Ascending aorta (tissue), 2 donors: Measurements from ENCODE around the gene G0S2. TPM values are rescaled to one million over a fixed set of nuclear protein-coding genes. Genes with fewer than 3 reads are reported as not detected.
A peak's percentile ranks its signal among the peaks of the same experiment; 100 is the strongest.

Source experiments
- DNase-seq, 2 donors: peaks; one replicate each; pipeline ENCODE4 v3.0.0-alpha.2; 2019; ENCODE audit warnings: low spot score in 2 of 2
- H3K27ac ChIP-seq, 2 donors: fragments of 200-600 bp; sonication (generic); one replicate each; pipeline ENCODE4 v1.5.1; 2016 to 2017; ENCODE audit warnings: mild to moderate bottlenecking in 1 of 2
- H3K27me3 ChIP-seq: fragments of 200-600 bp; sonication (generic); one replicate; pipeline ENCODE4 v1.5.1; 2017
- H3K36me3 ChIP-seq, 2 donors: fragments of 200-600 bp; sonication (generic); one replicate each; pipeline ENCODE4 v1.5.1; 2016
- H3K4me1 ChIP-seq, 2 donors: fragments of 200-600 bp; sonication (generic); one replicate each; pipeline ENCODE4 v1.5.1; 2016 to 2017; ENCODE audit warnings: mild to moderate bottlenecking in 1 of 2
- H3K4me3 ChIP-seq, 2 donors: fragments of 200-600 bp; sonication (generic); one replicate each; pipeline ENCODE4 v1.5.1; 2016 to 2017; ENCODE audit warnings: mild to moderate bottlenecking in 1 of 2
- H3K9me3 ChIP-seq, 2 donors: fragments of 200-600 bp; sonication (generic); one replicate each; pipeline ENCODE4 v1.5.1; 2016
- CTCF ChIP-seq, 3 experiments: fragments of 200-600 bp in 2 of 3; fragments of 450-650 bp in 1 of 3; sonication (generic) in 2 of 3; IDR thresholded peaks; one replicate each; pipeline ENCODE4 v1.5.1; 2016 to 2019; ENCODE audit warnings: antibody characterized with exemption in 3 of 3, mild to moderate bottlenecking in 1 of 3, moderate library complexity in 1 of 3
- intact Hi-C: fragments of 100-400 bp; cut with DNase I; formaldehyde crosslinking; loops from one replicate; pipeline ENCODE4 v1.15.1; 2023
- total RNA-seq: library from RNA; depleted of rRNA; stranded (reverse); fragments of >200 nt; gene quantifications from one replicate; pipeline ENCODE4 v1.1.0, GENCODE V29; 2016

The G0S2 gene
- total RNA-seq, 1 donor from 2014 or later = 15.1 TPM

DNA sequence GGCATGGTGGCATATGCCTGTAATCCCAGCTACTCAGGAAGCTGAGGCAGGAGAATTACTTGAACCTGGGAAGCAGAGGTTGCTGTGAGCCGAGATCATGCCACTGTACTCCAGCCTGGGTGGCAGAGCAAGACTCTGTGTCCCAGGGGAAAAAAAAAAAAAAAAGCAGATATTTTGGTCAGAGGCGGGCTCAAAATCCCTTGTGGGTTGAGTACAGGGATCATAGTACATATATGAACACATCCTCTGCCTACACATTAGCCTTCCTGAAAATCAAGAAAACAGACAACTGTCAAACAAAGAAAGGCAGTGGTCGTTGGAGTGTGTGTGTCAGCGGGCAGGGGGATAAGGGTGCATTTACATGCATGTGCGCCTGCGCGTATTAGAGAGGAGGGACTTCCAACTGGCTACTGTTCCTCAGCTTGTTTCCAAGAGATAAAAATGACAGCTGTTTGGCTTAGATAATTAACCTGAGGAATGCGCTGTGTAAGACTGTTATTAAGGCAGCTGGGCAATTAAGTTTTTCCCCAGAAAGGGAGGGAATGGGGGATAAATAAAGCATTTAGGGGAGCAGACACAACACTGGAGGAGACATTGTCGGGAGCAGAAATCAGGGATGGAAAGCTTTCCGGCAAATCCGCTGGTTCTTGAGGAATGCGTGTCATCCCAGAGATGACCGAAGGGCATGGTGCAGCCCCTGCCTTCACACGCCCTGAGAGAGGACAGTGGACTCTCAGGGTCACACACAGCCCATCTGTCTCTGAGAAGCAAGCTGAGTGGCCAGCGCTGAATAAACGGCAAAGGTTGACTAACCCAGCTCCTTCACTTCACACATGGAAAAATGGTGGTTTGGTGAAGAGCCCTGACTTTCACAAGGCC lies 29.4 kb upstream of the G0S2 start:
- H3K9me3 ChIP-seq = no peaks in the 10 kb centered on the region
- intact Hi-C loops = no loop called here
- no peak overlapping the region for H3K27ac ChIP-seq
- no peaks in the 10 kb centered on the region for H3K27me3 ChIP-seq
- no peak for TF ChIP-seq CTCF (IDR thresholded peaks at IDR 0.05)
- no peak for DNase-seq
- H3K4me3 ChIP-seq = no peak overlapping the region
- H3K36me3 ChIP-seq = no peaks in the 10 kb centered on the region
- H3K4me1 ChIP-seq = peaks cover 4 to 27% of the 10 kb centered on the region in 2 donors

DNA sequence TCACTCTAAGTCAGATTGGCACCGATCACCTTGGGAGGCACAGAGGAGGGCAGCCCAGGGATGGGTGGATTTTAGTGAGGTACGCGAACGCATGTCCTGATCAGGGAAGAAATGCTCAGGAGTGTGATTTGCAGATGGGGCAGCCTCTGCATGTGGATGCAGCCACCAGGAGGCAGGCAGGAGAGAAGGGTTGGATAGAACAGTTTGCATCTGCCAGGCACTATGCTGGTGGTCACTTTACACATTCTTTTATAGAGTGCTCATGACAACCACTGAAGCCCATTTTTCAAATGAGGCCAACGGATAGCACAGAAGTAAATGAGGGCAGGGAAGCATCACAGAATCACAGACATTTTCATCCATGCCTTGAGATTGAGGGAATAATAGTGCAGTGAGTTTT lies 28.7 kb upstream of the G0S2 start:
- no peak overlapping the region for H3K4me3 ChIP-seq
- H3K4me1 ChIP-seq = peaks cover 4 to 26% of the 10 kb centered on the region in 2 donors
- no peaks in the 10 kb centered on the region for H3K27me3 ChIP-seq
- H3K36me3 ChIP-seq = no peaks in the 10 kb centered on the region
- H3K9me3 ChIP-seq = no peaks in the 10 kb centered on the region
- DNase-seq = no peak
- intact Hi-C loops = no loop called here
- no peak for TF ChIP-seq CTCF (IDR thresholded peaks at IDR 0.05)
- no peak overlapping the region for H3K27ac ChIP-seq

GRCh38 chr1:209647156-209647555 lies 28.1 kb upstream of the G0S2 start:
- no peak for DNase-seq
- no peaks in the 10 kb centered on the region for H3K36me3 ChIP-seq
- H3K27me3 ChIP-seq = no peaks in the 10 kb centered on the region
- no peaks in the 10 kb centered on the region for H3K9me3 ChIP-seq
- intact Hi-C loops = no loop called here
- H3K4me1 ChIP-seq = peaks cover 4 to 24% of the 10 kb centered on the region in 2 donors
- H3K4me3 ChIP-seq = no peak overlapping the region
- TF ChIP-seq CTCF (IDR thresholded peaks at IDR 0.05) = no peak
- no peak overlapping the region for H3K27ac ChIP-seq

- no peak overlapping the region for H3K4me3 ChIP-seq
- no peaks in the 10 kb centered on the region for H3K36me3 ChIP-seq
- intact Hi-C loops = no loop called here
- no peak for TF ChIP-seq CTCF (IDR thresholded peaks at IDR 0.05)
- H3K9me3 ChIP-seq = no peaks in the 10 kb centered on the region
- peak overlapping the region in 1 of 2 donors; percentile 56 for H3K27ac ChIP-seq
- H3K4me1 ChIP-seq = peaks cover 4 to 25% of the 10 kb centered on the region in 2 donors
- no peaks in the 10 kb centered on the region for H3K27me3 ChIP-seq
- no peak for DNase-seq
Measured at GRCh38 chr1:209648346-209648745, 26.9 kb upstream of the G0S2 start.

- H3K9me3 ChIP-seq = no peaks in the 10 kb centered on the region
- H3K36me3 ChIP-seq = no peaks in the 10 kb centered on the region
- intact Hi-C loops = no loop called here
- peaks cover under 1 to 24% of the 10 kb centered on the region in 2 donors for H3K4me1 ChIP-seq
- DNase-seq = no peak
- no peaks in the 10 kb centered on the region for H3K27me3 ChIP-seq
- TF ChIP-seq CTCF (IDR thresholded peaks at IDR 0.05) = no peak
- peak overlapping the region; percentile 56 to 58 for H3K27ac ChIP-seq
- no peak overlapping the region for H3K4me3 ChIP-seq
Measured at GRCh38 chr1:209648931-209649776, 26.1 kb upstream of the G0S2 start.
